ENCODE results near the gene L3MBTL3. TPM values are rescaled to one million over a fixed set of nuclear protein-coding genes. Genes with fewer than 3 reads are reported as not detected.

L3MBTL3 gene
- total RNA-seq, 1 donor from 2014 or later: 22.2 TPM

DNA sequence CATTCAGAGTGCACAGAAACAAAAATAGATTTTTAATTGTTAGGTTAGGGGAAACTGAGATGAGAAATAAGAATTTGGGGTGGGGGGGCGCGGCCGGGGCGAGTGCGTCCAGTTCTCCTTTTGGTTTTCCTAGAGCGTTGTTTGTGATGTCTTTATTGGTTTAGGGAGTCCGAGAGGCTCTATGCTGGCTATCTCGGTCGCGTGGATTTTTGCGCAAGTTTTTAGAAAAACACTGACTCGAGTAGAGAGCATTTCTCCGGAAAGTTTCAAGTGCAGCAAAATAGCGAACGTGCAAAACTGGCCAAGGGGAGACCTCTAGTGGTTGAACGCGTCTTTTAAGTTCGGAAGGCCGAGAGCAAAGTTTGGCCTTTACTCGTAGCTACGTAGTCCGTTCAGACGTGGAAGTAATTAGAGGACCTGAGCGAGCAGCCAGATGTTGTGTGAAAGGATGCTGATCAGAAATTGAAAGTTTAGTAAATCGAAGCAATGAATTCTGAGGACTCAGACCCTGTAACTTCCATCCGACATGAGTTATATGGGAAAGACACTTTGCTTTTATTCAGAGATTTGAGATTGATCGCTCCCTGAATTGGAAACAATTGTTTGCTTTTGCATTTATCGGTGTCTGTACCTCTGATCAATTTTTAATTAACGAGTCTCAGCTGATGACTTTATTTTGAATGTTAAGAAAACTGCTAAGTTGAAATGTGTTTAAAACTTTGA, 2.7 kb downstream of the L3MBTL3 start:
- no peaks in the 10 kb centered on the region for H3K9me3 Mint-ChIP-seq (ENCODE audit: unreplicated experiment)
- H3K4me3 Mint-ChIP-seq (ENCODE audit: unreplicated experiment): peak overlapping the region; percentile 95
- H3K9ac ChIP-seq (ENCODE audit: low read length): peak overlapping the region; percentile 79
- H3K4me2 ChIP-seq (ENCODE audit: low read length): peak overlapping the region; percentile 85
- FAIRE-seq (peak; percentile 92), DNase-seq (ENCODE audit: low read depth) (peak; percentile 84)
- H3K4me1 ChIP-seq (ENCODE audit: insufficient read depth, low read length): peaks cover 9% of the 10 kb centered on the region
- no peaks in the 10 kb centered on the region for H3K9me3 ChIP-seq (ENCODE audit: insufficient read depth, low read depth, low read length)
- H4K20me1 ChIP-seq (ENCODE audit: insufficient read depth, low read length): peaks cover 22% of the 10 kb centered on the region
- H3K36me3 ChIP-seq (ENCODE audit: insufficient read depth, low read length): peaks cover 6% of the 10 kb centered on the region
- H2AFZ ChIP-seq (ENCODE audit: low read depth, low read length): peak overlapping the region; percentile 51
- H3K36me3 Mint-ChIP-seq (ENCODE audit: low read depth, unreplicated experiment): peaks cover 4% of the 10 kb centered on the region
- H3K27ac ChIP-seq (ENCODE audit: low read depth, low read length): no peak overlapping the region
- TF ChIP-seq EZH2 (IDR thresholded peaks at IDR 0.05; ENCODE audit: insufficient read depth, low read length): no peak
- TF ChIP-seq, protein P1, sequence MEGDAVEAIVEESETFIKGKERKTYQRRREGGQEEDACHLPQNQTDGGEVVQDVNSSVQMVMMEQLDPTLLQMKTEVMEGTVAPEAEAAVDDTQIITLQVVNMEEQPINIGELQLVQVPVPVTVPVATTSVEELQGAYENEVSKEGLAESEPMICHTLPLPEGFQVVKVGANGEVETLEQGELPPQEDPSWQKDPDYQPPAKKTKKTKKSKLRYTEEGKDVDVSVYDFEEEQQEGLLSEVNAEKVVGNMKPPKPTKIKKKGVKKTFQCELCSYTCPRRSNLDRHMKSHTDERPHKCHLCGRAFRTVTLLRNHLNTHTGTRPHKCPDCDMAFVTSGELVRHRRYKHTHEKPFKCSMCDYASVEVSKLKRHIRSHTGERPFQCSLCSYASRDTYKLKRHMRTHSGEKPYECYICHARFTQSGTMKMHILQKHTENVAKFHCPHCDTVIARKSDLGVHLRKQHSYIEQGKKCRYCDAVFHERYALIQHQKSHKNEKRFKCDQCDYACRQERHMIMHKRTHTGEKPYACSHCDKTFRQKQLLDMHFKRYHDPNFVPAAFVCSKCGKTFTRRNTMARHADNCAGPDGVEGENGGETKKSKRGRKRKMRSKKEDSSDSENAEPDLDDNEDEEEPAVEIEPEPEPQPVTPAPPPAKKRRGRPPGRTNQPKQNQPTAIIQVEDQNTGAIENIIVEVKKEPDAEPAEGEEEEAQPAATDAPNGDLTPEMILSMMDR (IDR thresholded peaks at IDR 0.05; ENCODE audit: insufficient read depth, low read depth, low read length): peak; percentile 92
- peak overlapping the region; percentile 70 for H3K4me3 ChIP-seq (ENCODE audit: insufficient read depth, low read depth, low read length)
- H3K27me3 ChIP-seq (ENCODE audit: insufficient read depth, low read length): no peaks in the 10 kb centered on the region
- no peaks in the 10 kb centered on the region for H3K27me3 Mint-ChIP-seq (ENCODE audit: low read depth, unreplicated experiment)
- H3K79me2 ChIP-seq (ENCODE audit: insufficient read depth, low read length): peaks cover 44% of the 10 kb centered on the region
- H3K27ac Mint-ChIP-seq (ENCODE audit: unreplicated experiment): peak overlapping the region; percentile 80
- H3K4me1 Mint-ChIP-seq (ENCODE audit: low read depth, unreplicated experiment): no peaks in the 10 kb centered on the region

DNA sequence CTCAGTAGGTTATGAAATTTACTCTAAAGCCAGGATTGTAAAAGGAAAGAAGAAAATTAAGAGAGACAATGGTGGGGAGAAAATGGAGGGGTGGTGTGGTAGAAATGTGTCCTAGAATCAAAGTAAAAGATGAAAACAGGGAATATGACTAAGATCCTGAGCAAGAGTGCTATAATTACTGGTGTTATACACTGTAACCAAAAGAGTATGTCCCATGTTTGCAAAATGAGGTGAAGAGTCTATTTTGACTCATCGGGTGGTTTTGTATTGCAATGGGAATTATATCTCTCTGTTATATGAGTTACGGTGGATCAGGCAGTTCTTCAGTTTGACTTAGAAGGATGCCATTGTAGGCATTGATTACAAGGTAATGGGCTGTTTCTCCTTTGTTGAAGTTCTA, 8.5 kb downstream of the L3MBTL3 start:
- Histone ChIP-seq H3K79me2 (ENCODE audit: insufficient read depth, low read length) (peaks cover 58% of the 10 kb centered on the region), H2AFZ (ENCODE audit: low read depth, low read length) (no peak overlapping the region), H3K9ac (ENCODE audit: low read length) (no peak overlapping the region), H3K36me3 (ENCODE audit: insufficient read depth, low read length) (peaks cover 7% of the 10 kb centered on the region), H3K9me3 (ENCODE audit: insufficient read depth, low read depth, low read length) (no peaks in the 10 kb centered on the region), H3K27ac (ENCODE audit: low read depth, low read length) (no peak overlapping the region), H3K4me2 (ENCODE audit: low read length) (no peak overlapping the region), H3K4me1 (ENCODE audit: insufficient read depth, low read length) (no peaks in the 10 kb centered on the region), H3K27me3 (ENCODE audit: insufficient read depth, low read length) (no peaks in the 10 kb centered on the region), H3K4me3 (ENCODE audit: insufficient read depth, low read depth, low read length) (no peak overlapping the region), H4K20me1 (ENCODE audit: insufficient read depth, low read length) (peaks cover 32% of the 10 kb centered on the region)
- no peaks in the 10 kb centered on the region for H3K4me1 Mint-ChIP-seq (ENCODE audit: low read depth, unreplicated experiment)
- DNase-seq (ENCODE audit: low read depth): no peak
- H3K27me3 Mint-ChIP-seq (ENCODE audit: low read depth, unreplicated experiment): no peaks in the 10 kb centered on the region
- no peak overlapping the region for H3K27ac Mint-ChIP-seq (ENCODE audit: unreplicated experiment)
- no peaks in the 10 kb centered on the region for H3K9me3 Mint-ChIP-seq (ENCODE audit: unreplicated experiment)
- FAIRE-seq: no peak
- no peak for TF ChIP-seq EZH2 (IDR thresholded peaks at IDR 0.05; ENCODE audit: insufficient read depth, low read length)
- TF ChIP-seq, protein P1 (IDR thresholded peaks at IDR 0.05; ENCODE audit: insufficient read depth, low read depth, low read length): no peak
- H3K4me3 Mint-ChIP-seq (ENCODE audit: unreplicated experiment): no peak overlapping the region
- peaks cover 6% of the 10 kb centered on the region for H3K36me3 Mint-ChIP-seq (ENCODE audit: low read depth, unreplicated experiment)

DNA sequence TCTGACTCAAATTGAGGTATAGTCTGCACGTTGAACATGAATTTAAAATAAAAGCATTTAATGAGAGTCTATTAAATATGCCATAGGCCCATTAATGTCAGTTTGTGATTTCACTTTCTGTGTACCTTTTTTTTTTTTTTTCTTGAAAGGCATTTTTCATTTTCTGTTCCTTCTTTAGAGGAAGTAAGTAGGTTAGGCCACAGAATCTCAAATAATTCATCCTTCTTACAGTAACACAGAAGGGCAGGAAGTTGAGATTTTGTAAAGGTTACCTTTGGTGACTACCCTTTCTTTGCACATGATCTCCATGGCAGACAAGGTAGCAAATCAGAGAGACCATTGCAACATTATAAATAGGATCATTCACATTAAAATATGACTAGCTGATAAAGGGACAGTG, 9.6 kb downstream of the L3MBTL3 start:
- FAIRE-seq (no peak), DNase-seq (ENCODE audit: low read depth) (no peak)
- no peaks in the 10 kb centered on the region for H3K27me3 ChIP-seq (ENCODE audit: insufficient read depth, low read length)
- peaks cover 7% of the 10 kb centered on the region for H3K36me3 ChIP-seq (ENCODE audit: insufficient read depth, low read length)
- no peak overlapping the region for H3K27ac ChIP-seq (ENCODE audit: low read depth, low read length)
- H3K4me2 ChIP-seq (ENCODE audit: low read length): no peak overlapping the region
- no peak overlapping the region for H3K4me3 ChIP-seq (ENCODE audit: insufficient read depth, low read depth, low read length)
- H3K27ac Mint-ChIP-seq (ENCODE audit: unreplicated experiment): no peak overlapping the region
- H3K9ac ChIP-seq (ENCODE audit: low read length): no peak overlapping the region
- H3K4me1 ChIP-seq (ENCODE audit: insufficient read depth, low read length): no peaks in the 10 kb centered on the region
- no peak for TF ChIP-seq EZH2 (IDR thresholded peaks at IDR 0.05; ENCODE audit: insufficient read depth, low read length)
- TF ChIP-seq, protein P1 (IDR thresholded peaks at IDR 0.05; ENCODE audit: insufficient read depth, low read depth, low read length): no peak
- H3K4me1 Mint-ChIP-seq (ENCODE audit: low read depth, unreplicated experiment): peaks cover 2% of the 10 kb centered on the region
- peaks cover 52% of the 10 kb centered on the region for H3K79me2 ChIP-seq (ENCODE audit: insufficient read depth, low read length)
- peaks cover 6% of the 10 kb centered on the region for H3K36me3 Mint-ChIP-seq (ENCODE audit: low read depth, unreplicated experiment)
- H3K27me3 Mint-ChIP-seq (ENCODE audit: low read depth, unreplicated experiment): no peaks in the 10 kb centered on the region
- no peaks in the 10 kb centered on the region for H3K9me3 Mint-ChIP-seq (ENCODE audit: unreplicated experiment)
- H3K4me3 Mint-ChIP-seq (ENCODE audit: unreplicated experiment): no peak overlapping the region
- H2AFZ ChIP-seq (ENCODE audit: low read depth, low read length): no peak overlapping the region
- no peaks in the 10 kb centered on the region for H3K9me3 ChIP-seq (ENCODE audit: insufficient read depth, low read depth, low read length)
- H4K20me1 ChIP-seq (ENCODE audit: insufficient read depth, low read length): peaks cover 22% of the 10 kb centered on the region

All from astrocyte (in vitro differentiated cells and primary cell).